ENCODE measurements around the gene EGLN3.

EGLN3 gene

DNA sequence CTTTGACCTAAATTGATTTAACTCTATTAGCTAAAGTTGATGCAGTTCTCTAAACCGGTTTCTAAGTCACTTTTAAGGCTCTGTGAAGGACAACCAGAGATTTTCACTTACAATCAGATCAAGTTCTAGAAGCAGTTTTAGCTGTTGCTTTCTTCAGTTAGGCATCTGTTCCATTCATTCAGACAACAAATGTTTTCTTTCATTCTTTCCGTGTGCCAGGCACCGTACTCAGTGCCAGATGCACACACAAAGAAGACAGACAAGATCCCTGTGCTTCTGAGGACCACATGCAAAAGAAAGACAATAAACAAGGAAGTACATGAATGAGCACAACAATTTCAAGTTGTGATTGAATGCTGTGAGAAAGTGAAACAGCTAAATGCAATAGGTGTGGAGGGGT, 11.1 kb upstream of the EGLN3 start:
- DNase-seq (ENCODE audit: low read depth in 3 of 3), result no peak

DNA sequence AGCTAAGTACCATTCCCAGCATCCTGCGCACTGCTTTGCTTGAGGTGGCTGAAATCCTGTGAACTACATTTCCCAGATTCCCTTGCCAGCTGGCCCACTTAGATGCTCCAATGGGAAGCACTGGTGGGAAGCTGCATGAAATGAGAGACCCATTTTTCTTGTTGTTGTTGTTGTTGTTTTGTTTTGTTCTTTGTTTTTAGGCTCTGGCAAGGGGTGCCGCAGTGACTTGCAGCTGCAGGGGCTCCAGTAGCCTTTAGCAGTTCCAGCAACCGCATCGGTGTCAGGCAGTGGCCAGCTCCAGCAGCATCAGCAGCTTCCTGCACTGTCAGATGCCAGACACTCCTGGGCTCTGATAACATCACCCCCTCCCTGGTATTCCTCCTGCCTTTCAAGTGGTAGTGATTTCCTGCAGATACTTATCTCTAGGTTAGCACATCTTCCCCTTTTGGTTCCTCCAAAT, 8.8 kb upstream of the EGLN3 start:
- no peak for DNase-seq (ENCODE audit: low read depth in 3 of 3)

DNA sequence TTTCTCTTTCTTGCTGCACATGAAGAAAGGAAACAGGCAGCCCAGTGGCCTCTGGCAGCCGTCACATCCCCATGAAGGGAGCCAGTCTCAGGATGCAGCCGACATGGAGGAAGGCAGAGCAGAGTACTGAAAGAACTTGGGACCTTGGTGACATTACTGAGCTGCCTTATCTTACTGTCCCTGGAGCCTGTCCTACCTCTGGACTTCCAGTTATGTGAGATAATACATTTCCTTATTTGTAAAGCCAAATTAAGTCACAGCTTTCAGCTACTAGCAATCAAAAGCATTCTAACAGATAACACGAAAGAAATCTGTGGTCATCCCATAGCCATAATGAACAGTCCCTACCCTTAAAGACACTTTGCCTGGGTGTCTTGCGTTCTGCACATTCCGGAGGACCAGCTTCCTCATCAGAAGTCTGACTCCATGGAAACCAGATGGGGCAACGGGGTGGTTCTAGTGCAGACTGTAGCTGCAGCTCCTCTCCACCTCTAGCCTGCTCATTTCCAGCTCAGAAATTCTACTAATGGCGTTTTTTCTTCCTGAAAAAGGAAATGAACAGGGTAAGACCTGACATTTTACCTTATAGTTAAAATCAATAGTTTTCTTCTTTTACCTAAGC, 7.8 kb upstream of the EGLN3 start:
- DNase-seq (ENCODE audit: low read depth in 3 of 3), result no peak

DNA sequence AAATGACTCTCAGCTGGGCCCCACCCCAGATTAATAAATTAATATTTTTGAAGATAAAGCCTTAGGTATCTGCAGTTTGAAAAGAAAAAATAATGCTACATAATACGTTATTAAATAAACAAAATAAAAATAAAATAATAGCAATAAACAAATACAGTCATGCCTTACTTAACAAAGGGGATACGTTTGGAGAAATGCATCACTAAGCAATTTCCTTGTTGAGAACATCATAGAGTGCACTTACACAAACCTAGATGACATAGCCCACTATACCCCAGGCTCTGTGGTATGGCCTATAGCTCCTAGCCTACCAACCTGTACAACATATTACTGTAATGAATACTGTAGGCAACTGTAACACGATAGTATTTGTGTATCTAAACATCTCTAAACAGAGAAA, 7.1 kb upstream of the EGLN3 start:
- no peak for DNase-seq (ENCODE audit: low read depth in 3 of 3)

DNA sequence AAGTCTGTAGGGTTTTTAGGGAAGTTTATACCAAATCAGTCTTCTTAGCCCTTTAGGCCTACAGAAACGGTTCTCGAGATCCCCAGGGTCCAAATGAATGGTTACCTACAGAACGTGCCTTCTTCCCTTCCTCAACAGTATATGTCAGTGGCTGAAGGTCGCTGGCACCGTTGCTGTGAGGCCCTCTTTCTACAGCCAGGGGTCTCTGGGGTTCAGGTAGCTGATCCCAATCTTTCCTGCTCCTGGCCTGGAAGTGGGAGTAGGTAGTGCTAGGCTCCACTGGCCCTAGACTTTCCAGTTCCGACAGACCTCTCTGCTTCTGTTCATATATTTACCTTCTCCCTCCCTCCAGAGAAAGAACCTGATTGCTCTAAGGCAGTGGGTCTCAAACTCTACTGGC, 6.4 kb upstream of the EGLN3 start:
- DNase-seq (ENCODE audit: low read depth in 3 of 3), result no peak

DNA sequence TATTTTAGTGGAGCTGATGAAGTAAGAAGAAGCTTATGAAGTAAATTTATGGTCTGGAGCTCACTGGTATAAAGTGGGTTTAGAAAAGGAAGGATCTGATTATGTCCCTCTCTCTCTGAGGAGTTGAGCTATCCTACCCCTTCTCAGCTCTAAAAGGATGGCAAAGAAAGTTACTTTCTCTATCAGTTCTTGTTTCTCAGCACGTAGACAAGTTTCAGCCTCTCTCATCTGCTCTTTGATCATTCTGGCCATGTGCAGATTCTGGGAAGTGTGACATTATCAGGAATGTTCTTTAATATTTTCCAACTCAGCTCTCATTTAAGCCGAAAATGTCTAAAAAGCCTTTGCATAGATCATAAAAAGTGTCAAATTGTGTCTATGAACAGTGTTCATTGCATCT, 5.8 kb upstream of the EGLN3 start:
- no peak for DNase-seq (ENCODE audit: low read depth in 3 of 3)

DNA sequence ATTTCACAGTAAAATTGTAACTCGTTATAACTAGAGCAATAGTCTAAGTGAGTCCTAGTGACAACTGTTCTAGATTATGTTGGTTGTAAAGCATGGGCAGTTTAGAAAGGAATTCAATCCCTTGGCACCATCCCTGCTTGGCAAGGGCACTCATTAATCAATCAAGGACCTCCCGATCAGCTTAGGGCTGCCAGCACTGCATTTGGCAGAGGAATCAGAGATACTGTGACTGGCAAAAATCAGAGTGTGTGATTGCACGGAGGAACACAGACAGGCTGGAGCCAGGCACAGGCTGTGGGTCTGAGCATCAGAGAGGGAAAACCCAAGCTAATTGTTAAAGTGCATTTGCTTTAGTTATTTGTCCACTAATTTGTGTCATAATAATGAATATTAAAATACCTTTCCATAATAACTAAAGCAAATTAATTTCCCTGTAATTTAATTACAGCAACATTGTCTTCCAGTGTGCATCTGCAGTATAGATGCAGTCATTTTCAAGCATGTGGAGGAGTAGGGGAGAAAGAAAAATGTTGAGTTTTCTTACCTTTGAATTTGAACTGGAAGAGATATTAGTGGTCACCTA, 3.2 kb upstream of the EGLN3 start:
- DNase-seq (ENCODE audit: low read depth in 3 of 3), result no peak

DNA sequence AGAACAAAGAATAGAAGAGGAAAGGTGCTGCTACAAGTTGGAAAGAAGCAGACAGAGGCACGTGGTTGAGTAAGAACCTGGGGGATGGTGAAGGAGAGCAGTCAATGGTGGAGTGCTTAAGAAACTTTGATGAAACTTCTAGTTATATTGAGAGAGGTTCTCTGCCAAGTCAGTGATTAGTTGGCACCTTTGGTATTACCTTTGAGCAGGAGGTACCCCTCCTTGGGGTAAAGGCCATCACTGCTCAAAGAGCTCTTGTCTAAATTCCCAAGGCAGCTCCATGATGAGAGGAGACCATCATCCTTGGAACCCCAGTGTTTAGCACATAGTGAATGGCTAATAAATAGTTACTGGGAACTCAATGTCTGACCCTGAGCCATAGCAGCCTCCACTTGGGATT, 1.7 kb upstream of the EGLN3 start:
- DNase-seq (ENCODE audit: low read depth in 3 of 3), result no peak

DNA sequence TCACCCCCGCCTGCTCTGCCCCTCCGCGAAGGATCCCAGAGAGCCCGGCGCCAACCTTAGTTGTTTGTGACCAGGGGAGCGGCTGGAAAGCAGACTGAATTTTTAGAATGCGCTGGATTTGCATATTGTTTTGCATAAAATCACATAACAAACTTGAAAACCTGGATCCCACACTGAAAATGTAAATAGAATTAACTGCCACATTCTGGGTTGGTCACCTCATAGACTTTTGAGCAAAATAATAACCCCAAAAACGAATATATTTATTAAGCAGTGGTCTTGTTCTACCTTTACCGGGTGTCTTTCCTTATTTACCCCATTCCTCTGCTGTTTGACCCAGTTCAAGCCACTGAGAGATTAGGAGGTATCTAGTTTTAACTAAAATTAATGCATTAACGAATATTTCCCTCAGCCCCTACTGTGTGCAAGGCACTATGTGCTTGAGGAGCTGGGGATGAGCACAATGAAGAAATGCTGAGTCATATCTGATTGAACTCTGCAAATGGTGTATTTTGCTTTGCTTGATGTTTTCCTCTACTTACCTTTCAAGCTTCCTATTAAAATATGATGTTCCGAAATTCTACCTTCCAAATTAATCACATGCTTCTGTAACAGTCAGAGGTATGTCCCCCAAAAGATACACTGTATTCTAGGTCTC, 438 bp upstream of the EGLN3 start:
- no peak for DNase-seq (ENCODE audit: low read depth in 3 of 3)

DNA sequence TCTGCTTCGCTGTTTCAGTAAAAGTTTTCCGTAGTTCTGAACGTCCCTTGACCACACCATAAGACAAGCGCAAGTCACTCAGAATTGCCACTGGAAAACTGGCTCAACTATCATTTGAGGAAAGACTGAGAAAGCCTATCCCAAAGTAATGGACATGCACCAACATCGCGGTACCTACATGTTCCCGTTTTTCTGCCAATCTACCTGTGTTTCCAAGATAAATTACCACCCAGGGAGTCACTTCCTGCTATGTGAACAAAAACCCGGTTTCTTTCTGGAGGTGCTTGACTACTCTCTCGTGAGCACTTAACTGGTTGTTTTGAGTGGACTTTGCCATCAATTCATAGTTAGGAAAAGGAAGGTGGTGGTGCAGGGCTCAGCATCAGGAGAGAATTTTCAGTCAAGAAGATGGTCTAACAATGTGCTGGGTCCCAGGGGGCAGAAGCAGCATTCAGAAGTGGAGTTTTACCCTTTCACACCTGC, 1.4 kb downstream of the EGLN3 start:
- no peak for DNase-seq (ENCODE audit: low read depth in 3 of 3)

DNA sequence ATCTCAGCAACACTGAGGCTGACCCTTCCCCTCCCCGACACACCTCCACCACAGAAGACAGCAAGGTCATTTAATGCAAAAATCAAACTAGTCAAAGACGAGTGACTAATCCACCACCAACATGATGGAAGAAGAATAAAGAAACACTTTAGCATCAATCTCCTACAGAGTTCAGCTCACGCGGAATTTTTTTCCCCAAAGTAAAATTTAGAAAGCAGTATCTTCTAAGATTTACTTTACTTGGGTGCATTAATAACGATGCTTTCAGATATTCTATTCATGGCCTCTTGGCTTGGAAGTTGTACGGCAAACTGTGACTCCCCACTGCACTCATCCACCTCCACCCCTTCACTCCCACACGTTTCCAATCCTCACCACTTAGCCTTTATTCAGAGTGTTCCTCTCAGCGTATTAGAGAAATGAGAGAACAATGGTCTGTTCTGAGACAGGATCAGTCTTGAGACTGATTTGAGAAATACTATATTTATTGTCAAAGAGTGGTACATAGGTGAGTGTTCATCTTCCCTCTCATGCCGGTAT, 1.9 kb downstream of the EGLN3 start:
- DNase-seq (ENCODE audit: low read depth in 3 of 3), result no peak

DNA sequence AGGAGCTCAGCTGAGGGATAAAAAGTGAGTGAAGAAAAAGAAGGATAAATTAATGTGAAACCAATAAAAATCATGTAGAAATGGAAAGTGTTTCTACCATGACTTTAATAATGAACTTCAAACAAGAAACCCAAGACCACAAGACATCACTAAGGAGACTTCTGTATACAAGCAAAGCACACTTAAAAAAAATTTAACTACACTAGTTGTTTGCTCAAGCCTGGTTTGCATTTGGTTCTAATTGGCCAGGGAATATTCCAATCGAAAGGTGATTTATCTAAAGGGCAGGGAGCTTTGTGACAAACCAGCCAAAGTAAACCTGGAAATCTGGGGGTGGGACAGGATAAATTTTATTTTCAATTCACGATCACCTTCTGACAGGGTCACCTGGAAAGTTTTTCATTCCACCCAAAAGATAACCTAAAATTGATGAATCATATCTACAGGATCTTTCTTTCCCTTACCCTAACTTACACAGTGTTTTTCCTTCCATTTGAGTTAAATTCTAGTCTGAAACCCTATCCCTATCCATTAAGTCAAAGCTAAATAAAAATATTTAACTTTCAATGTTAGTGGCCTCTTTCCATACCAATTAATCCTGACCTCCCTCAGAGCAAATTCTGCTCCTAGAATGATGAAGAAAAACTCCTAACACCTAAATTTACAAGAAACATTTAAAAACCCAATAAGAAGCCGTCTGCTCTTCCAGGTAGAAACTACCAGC, 2.6 kb downstream of the EGLN3 start:
- no peak for DNase-seq (ENCODE audit: low read depth in 3 of 3)

DNA sequence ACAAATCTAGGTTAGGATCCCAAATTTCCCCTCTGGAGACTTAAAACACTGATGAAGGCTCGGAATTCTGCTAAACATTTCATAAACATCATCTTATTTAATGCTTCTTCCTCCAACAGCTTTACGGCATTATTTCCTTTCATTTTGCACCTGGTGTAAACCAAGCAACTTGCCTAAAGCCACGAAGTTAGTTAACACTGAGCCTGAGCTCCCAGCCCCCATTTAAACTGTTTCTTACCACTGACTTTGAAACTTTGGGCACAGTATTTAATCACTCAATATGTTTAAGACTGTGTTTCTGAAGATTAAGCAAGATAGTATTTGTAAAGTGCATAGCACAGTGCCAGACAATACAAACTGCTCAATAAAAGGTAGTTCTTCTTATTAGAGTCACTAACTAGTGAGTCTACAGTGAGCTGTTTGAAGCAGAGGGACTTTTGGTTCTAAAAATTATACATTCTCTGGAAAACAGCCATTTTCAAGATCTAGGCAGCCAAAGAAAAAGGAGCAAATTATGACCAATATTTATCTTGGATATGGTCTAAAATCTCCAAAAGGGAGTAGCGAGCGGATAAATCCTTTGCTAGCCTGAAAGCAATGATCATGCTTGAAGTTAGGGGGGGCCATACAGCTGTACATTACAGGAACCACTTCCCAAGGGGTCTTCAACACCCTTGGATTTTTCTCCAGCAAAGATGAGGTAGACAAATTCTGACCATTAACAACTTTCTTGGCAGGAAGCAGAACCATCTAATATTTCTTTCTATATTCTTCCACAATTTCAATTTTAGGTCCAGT, 4.0 kb downstream of the EGLN3 start:
- DNase-seq (ENCODE audit: low read depth in 3 of 3), result no peak

DNA sequence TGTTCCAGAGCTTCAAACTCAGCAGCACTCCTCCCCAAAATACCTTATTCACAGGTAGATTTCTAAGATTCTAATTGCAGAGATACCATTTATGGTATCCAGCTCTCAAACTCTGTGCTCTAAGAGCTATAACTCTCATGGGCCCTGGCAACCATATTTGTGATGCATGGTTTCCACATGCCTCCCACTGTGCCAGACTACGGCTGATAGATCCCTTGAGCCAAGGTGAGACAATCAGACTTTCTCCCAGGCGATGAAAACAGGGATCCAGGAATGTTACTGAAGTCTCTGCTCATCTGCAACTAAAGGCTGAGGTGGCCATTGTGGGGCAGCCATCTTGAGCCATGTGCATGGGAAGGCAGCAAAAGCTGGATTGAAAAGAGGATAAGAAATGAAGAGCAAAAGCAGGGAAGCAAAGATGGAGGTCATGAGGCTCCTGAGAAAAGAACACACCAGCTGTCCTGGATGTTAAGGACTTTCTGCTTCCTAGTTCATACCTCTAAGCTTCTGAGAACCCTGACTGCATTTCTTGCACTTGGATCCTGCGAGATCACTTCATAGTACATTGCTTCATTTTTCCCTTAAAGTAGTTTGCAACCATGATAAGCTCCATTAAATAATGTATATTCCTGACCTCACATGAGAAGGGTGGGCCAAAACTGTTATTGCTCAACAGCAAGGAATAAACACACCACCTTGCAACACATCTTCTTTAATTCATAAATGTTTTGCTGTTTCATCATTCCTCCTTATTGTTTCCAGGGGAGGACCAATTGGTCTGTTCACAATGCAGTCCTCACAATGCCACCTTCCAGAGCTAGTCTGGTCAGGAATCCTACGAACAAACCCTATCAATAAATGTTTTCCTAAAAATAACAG, 5.4 kb downstream of the EGLN3 start:
- no peak for DNase-seq (ENCODE audit: low read depth in 3 of 3)

DNA sequence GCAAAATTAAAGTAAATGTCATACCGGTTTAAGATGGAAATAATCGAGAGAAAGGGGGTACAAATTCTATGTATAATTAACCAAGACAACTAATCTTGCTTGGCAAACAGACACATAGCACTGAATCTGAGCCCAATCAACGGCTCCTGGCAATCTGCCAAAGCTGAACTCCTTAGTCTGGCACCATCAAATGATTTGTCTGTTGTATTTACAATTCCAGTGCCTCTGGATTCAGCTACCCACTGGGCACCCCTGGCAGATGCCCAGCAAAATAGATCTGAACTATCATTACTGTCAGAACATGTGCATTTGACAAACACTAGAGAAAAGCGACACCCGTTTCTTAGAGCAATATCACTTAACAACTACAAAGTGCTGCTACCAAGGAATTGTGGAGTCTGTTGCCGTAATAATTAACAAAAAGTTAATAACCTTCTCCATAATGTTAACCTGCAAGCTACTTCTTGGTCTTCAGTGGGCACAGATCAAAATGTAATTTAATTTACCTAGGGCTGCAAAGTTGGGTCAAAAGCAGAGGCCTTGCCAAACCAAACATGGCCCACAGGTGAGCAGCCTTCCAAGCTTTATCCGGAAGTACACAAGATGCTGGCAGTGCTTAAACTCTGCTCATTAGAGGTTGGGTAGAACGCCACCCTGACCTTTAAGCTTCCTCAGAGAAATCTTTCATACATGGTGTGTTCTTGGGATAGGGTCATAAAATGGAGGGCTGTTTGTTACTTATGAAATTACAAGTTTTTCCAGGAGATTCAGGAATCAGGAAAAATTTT, 7.6 kb downstream of the EGLN3 start:
- DNase-seq (ENCODE audit: low read depth in 3 of 3), result no peak

DNA sequence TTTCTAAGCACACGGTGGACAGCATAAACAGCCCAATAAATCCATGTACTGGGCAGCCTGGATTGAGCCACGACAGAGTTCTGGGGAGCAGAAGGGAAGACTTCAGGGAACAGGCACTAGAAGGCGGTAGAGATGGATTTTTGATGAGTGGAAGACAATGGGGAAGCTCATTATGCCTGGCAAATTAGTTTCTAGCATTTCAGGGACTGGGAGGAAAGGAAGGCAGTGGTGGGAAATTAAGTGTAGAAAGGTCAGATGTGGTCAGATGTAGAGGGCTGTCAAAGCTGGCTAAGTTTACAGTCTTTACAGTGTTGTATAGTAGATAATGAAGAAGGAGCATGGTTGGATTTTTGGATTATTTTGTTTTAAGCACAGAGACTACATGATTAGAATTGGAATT, 9.2 kb downstream of the EGLN3 start:
- DNase-seq (ENCODE audit: low read depth in 3 of 3), result no peak

DNA sequence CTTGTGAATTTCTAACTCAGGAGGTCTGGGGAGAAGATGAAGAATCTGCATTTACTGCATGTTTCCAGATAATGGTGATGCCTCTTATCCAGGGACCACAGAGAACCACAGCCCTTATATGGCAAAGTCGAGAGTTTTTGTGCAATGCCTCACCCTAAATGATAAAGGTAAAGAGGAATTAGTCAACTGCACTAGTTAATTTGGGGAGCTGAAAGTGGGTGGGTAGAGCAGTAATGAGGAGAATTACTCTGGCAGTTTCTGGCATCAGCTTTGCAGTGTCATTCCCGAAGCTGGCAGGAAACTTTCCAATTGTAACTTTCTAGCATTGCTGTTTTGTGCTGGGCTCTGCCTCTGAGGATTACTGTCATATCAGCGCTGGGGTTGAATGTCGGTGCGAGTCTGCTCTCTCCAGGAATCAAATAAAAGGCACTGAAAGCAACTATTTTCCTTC, 10.3 kb downstream of the EGLN3 start:
- no peak for DNase-seq (ENCODE audit: low read depth in 3 of 3)

DNA sequence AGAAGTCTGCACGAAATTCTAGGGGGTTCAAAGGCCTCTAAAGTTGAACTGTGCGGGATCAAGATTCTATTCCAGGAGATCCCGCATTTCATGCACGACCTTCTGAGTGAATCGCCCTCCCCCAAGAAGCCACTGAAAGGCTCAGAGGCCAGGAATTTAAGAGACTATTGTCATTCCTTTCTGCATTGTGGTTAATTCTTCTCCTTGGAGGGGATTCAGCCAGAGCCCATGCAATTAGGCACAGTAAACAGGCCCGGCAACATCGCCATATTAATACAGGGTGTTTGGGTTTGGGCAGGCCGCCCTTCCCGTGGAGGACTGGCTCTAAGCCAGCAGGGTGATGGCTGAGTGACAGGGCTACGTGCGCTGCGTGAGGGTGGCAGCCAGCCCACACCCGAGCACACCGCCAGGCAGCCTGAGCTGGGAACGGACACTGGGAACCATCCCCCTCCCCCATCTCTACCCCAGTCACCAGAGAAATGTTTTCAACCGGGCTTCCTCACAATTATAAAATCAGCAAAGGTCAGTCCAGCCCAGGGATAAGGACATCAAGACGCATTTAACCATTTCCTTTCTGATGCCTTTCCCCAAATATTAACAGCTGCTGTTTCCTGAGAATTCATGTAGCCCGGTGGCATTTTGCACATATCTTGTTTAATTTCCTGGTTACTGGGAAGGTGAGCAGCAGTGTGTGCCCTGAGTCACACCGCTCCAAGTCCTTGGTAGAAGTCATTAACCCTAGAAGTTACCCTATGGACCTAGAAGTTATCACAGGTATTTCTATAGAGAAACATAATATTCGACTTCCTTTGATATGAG, 12.5 kb downstream of the EGLN3 start:
- no peak for DNase-seq (ENCODE audit: low read depth in 3 of 3)

DNA sequence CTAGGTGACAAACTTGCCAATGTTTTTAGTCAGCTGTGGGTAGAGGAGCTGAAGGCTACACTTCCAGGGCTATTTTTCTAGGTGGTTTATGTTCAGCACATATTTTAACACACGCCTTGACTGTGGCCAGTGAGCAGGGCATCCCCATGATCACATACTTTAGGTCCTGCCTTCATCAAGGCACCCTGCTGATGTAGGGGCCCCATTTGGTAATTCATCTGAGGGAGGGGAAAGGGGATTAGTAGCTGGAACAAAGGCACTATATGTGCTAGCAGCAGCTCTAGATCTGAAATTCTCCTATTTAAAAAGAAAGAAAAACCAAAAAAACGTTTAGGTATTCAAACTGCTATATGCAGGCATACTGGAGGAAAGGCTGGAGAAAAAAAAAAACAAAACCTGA, 14.5 kb downstream of the EGLN3 start:
- DNase-seq (ENCODE audit: low read depth in 3 of 3), result no peak

Data from stimulated activated CD4-positive, alpha-beta T cell treated with anti-CD3 and anti-CD28 coated beads, TNF-alpha, amount 100 ng/mL, for 4 hours (primary cell).